Measurements from ENCODE around the gene WFIKKN1.

Gene WFIKKN1, protein sequence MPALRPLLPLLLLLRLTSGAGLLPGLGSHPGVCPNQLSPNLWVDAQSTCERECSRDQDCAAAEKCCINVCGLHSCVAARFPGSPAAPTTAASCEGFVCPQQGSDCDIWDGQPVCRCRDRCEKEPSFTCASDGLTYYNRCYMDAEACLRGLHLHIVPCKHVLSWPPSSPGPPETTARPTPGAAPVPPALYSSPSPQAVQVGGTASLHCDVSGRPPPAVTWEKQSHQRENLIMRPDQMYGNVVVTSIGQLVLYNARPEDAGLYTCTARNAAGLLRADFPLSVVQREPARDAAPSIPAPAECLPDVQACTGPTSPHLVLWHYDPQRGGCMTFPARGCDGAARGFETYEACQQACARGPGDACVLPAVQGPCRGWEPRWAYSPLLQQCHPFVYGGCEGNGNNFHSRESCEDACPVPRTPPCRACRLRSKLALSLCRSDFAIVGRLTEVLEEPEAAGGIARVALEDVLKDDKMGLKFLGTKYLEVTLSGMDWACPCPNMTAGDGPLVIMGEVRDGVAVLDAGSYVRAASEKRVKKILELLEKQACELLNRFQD

DNA sequence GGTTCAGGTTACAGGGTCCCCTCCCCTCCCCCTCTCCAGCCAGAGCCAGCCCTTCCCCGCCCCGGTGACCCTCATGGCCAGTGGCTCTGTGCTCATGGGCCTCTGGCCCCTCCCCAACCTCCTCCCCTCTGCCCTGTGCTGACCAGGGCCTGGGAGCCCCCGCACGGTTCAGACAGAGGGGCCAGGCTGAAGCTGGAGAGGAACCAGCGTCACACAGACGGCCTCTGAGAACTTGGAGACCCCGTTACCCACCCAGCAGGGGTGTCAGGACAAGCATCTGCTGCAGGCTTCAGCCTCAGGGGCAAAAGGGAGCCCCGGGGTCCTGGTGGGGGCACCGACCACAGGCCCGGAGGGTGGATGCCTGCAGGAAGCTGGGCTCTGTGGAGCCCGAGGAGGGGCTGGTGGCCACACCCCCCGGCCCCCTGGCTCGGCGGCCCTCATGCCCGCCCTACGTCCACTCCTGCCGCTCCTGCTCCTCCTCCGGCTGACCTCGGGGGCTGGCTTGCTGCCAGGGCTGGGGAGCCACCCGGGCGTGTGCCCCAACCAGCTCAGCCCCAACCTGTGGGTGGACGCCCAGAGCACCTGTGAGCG, at the start of gene WFIKKN1:
WFIKKN1 (plus strand) TSS at position 171 of the 591 bp plus-strand sequence; CDS start at position 440, 269 bp downstream.
- no peak for DNase-seq (ENCODE audit: low read depth)

DNA sequence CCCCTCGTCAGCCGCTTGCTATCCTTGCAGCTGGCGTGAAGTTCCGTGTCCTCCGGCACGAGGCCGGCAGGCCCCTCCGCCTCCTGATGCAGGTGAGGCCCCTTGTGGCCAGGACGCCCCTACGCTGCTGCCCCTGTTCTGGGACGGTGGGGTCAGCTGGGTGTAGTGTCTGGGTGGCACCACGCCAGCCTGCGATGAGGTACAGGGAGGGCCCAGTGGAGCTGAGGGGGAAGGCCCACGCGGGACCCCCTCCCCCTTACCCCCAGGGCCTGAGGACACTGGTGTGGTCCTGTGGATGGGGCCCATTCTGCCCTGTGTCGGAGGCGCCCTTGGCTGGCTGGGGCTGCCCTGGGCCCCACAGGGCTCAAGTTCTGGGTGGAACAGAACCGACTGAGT, 48.6 kb upstream of the WFIKKN1 start:
- no peak for DNase-seq (ENCODE audit: low read depth)

- no peak for DNase-seq (ENCODE audit: low read depth)
These were observed 48.0 kb upstream of the WFIKKN1 start for GRCh38 chr16:582614-583331.

DNA sequence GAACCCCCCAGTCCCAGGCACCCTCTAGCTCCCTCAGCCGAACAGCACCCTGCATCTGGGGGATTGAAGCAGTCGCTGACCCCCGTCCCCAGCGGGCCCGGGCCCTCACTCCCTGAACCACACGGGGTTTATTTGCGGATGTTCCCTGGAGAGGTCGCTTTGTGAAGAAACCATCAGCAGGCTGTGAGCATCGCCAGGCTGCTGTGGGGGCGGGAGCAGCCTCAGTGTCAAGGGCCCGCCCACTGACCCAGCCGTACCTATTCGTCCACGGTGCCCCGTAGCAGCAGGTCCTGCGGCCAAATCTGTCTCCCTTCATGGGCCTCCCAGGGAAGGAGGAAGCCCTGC, 47.3 kb upstream of the WFIKKN1 start:
- DNase-seq (ENCODE audit: low read depth): no peak

- DNase-seq (ENCODE audit: low read depth): no peak
These were observed 46.8 kb upstream of the WFIKKN1 start for GRCh38 chr16:583815-584591.

- no peak for DNase-seq (ENCODE audit: low read depth)
These were observed 45.4 kb upstream of the WFIKKN1 start for GRCh38 chr16:585351-585750.

DNA sequence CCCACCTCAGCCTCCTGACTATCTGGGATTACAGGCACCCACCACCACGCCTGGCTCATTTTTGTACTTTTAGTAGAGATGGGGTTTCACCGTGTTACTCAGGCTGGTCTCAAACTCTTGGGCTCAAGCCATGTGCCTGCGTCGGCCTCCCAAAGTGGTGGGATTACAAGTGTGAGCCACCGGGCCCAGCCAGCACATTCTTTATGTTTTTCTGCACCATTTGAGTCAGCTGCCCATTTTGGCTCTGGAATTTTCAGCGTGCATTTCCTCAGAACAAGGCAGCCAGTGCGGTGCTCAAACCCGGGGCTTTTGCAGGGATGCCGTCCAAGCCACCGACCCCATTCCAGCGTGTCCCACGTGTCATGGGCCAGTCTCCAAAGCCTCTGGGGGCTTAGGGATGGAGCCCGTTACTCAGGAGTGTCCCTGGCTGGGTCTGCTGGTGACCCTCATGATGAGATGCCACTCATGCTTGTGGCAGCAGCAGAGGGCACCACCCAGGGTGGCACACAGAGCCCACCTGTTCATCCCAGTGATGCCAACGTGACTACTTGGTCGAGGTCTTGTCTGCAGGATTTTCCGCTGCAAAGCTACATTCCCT, 44.6 kb upstream of the WFIKKN1 start:
- DNase-seq (ENCODE audit: low read depth): no peak

GRCh38 chr16:586645-587590, 43.9 kb upstream of the WFIKKN1 start:
- DNase-seq (ENCODE audit: low read depth): no peak

GRCh38 chr16:588639-588888, 42.2 kb upstream of the WFIKKN1 start:
- DNase-seq (ENCODE audit: low read depth): peak; percentile 75

GRCh38 chr16:588889-589657, 41.7 kb upstream of the WFIKKN1 start:
- peak; percentile 92 for DNase-seq (ENCODE audit: low read depth)

DNA sequence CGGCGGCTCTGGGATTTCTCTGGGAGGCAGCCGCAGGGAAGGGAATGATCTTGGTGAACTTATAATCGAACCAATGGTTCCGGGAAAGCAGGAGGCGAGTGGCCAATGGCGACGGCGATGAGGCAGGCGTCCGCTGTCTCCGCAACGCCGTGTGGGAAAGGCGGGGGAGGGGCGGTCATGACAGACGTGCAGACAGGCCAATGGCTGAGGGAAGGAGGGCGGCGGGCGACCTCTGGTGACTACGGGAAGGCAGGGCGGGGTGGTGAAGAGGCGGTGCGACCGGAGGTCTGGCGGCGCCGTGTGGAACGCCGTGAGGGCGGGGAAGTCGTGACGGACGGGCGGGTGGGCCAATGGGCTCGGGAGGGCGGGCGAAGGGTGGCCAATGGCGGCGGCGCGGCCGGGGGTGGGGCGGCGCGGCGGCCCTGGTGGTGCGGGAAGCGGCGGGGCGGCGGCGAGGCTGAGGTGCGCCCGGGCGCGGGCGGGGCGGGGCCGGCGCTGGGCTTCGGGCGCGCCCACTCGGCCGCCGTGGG, 41.1 kb upstream of the WFIKKN1 start, which contains the start of gene RAB40C:
RAB40C (plus strand) TSS at position 409 of the 530 bp plus-strand sequence. CDS start 226 bp downstream, outside the sequence.
- DNase-seq (ENCODE audit: low read depth): peak; percentile 97

GRCh38 chr16:590188-590814, 40.5 kb upstream of the WFIKKN1 start:
- peak; percentile 44 for DNase-seq (ENCODE audit: low read depth)

GRCh38 chr16:590815-591200, 40.0 kb upstream of the WFIKKN1 start:
- DNase-seq (ENCODE audit: low read depth): no peak

DNA sequence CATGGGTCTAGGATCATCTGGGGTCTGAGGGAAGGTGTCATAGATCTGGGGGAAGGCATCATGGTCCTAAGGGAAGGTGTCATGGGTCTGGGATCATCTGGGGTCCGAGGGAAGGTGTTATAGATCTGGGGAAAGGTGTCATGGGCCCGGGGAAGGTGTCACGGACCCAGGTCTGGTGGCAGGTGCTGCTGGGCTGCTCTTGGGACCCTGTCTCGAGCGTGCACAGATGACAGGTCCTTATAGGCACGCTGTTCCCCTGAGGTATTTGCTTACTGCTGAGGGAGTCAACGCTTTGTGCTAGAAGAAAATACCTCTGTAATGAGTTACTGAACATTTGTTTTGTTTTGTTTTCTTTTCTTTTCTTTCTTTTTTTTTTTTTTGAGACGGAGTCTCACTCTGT, 39.6 kb upstream of the WFIKKN1 start:
- no peak for DNase-seq (ENCODE audit: low read depth)

- DNase-seq (ENCODE audit: low read depth): no peak
These were observed 38.8 kb upstream of the WFIKKN1 start for GRCh38 chr16:591892-592517.

DNA sequence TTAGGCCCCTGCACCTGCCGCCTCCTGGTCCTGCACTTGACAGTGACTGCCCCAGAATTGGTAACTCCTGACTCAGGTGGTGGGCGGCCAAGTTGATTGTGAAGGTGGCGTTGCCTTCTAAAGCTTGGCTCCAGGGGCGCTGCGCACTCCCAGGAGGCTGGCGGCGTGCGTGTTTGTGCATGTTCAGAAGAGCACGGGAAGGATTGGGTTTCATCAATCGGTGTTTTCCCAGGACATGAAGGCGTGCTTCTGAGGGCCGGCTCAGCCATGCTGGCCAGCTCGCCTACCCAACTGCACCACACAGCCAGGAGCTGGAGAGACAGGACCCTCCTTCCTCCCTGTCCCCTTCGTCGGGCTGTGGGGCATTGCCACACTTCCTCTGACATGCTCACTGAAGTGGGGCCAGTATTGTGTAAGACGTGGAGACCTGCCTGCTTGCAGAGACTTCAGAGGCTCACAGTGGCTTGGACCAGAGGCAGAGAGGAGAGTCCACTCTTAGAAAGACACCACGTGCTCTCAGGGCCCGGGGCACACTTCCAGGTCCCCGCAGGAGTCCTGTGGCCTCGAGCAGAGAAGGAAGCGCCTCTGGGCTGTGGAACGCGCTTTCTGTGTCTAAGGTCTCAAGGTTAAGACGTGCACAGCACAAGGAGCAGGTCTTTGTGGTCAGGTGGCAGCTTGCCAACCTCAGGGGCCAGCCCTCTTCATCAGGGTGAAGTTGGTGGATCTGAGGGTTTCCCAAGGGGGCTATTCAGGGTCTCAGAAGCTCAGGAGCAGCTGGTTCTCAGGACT, 38.1 kb upstream of the WFIKKN1 start:
- DNase-seq (ENCODE audit: low read depth): no peak

DNA sequence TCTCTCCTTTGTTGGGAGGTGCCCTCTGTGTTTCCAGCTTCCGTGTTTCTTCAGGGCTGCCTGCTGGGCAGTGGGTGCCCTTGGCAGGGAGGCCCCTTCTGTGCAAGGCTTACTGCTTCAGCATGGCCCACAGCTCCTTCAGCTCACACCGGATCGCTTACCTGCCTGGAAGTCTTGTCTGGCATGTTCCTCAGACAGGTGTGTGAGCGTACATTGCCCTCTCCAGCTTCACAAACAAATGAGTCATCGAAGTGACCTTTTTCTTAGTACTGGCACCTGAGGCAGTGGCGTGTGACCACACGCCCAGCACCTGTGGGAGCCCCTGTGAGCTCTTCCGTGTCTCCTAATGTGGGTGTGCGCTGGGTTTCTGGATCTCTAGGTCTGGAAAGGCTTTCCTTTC, 37.4 kb upstream of the WFIKKN1 start:
- no peak for DNase-seq (ENCODE audit: low read depth)

GRCh38 chr16:593807-594206, 37.0 kb upstream of the WFIKKN1 start:
- no peak for DNase-seq (ENCODE audit: low read depth)
